ENCODE measurements around the gene RHBDD2.
"Not testable (repeated sequence)": the region's sequence is repeated elsewhere in the genome, so short reads cannot be mapped to it uniquely, and the experiment has no call there.

The RHBDD2 gene

GRCh38 chr7:75866489-75867389 lies 12.1 kb upstream of the RHBDD2 start:
- no peak for FAIRE-seq

- no peak for FAIRE-seq
These were observed 11.5 kb upstream of the RHBDD2 start for GRCh38 chr7:75867390-75867717.

GRCh38 chr7:75868153-75868552 lies 10.7 kb upstream of the RHBDD2 start:
- no peak for FAIRE-seq

DNA sequence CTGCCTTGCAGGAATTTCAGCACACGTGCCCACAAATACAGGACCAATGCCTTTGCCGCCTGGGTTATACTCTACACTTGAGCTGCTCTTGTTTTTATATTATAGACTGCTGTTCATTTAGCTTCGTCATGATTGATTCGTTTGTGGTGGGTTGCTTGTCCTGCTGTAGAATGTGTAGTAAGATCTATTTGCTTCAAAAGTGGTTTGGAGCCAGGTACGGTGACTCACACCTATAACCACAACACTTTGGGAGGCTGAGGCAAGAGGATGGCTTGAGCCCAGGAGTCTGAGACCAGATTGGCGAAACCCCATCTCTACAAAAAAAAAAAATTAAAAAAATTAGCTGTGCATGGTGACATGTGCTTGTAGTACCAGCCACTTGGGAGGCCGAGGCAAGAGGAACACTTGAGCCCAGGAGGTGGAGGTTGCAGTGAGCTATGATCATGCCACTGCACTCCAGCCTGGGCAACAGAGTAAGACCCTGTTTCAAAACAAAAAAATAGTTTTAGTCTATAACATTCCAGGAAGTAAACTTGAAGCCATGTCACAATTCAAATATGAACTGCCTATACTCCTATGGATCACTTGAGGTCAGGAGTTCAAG lies 9.0 kb upstream of the RHBDD2 start:
- no peak for FAIRE-seq

DNA sequence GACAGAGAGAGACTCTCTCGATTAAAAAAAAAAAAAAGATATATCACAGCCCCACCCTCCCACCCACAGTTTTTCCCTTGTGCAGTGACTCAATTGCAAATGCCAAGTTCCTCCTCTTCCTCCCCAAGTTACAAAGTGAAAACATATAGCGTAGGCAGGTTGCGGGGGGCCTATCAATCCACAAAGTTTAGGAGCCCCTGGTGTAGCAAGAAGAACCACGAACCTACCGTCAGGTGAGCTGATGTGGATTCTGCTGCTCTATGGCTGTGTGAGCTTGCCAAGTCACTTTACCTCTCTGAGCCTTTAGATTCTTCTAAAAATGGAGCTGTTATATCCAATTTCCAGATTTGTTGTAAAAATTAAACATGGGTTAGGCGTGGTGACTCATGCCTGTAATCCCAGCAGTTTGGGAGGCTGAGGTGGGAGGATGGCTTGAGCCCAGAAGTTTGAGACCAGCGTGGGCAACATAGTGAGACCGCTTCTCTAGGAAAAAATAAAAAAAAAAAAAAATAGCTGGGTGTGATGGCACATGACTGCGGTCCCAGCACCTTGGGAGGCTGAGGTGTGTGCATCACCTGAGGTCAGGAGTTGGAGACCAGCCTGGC lies 8.2 kb upstream of the RHBDD2 start:
- FAIRE-seq: no peak

DNA sequence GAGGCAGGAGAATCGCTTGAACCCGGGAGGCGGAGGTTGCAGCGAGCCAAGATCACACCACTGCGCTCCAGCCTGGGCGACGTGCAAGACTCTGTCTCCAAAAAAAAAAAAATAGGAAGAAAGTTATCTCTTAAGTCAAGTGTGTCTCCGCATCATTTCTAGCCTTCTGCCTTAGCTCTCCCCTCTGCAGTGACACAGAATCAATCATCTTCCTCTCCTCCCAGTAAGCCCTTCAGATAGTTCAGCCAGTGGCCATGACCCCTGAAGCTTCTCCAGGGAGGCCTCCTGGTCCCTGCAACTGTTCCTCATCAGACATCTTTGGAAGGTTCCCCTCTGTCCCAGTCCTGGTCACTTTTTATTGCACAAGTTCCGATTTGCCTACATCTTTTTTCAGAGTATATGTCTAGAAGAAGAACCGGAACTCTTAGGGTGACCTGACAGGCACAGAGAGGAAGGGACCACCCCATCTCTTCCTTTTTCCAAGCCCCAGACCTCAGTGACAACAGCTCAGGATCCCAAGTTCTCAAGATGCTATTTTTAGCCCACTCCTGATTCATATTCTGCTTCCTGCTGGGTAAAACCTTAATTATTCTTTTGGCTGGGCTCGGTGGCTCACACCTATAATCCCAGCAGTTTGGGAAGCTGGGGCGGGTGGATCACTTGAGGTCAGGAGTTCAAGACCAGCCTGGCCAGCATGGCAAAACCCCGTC lies 6.6 kb upstream of the RHBDD2 start:
- no peak for FAIRE-seq

GRCh38 chr7:75874180-75874579 lies 4.7 kb upstream of the RHBDD2 start:
- FAIRE-seq: not testable (repeated sequence)

DNA sequence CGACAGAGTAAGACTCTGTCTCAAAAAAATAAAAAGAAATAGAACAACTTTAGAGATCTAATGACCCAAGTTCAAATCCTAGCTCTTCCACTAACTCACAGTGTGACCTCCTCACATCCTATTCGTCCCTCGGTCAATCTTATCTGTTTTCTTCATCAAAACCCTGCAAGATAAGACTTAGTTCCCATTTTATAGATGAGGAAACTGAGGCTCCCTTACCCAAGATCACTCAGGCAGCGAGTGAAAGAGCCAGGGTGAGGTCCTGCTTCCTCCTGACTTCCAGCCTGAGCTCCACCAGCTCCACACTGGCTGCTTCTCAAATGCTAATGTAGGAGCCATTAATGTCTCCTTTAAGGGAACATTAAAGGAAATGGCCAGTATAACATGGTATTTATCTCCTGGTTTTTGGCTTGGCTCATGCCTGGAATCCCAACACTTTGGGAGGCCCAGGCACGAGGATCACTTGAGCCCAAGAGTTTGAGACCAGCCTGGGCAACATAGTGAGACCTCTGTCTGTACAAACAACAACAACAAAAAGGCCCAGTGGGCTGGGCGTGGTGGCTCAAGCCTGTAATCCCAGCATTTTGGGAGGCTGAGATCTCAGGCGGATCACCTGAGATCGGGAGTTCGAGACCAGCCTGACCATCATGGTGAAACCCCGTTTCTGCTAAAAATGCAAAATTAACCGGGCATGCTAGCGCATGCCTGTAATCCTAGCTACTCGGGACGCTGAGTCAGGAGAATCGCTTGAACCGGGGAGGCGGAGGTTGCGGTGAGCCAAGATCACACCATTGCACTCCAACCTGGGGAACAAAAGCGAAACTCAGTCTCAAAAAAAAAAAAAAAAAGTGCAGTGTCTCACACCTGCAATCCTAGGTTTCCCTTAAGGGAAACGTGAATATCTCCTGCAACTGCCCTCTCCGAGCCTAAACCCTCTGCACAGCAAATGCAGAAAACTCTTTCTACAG lies 3.4 kb upstream of the RHBDD2 start:
- FAIRE-seq: no peak

DNA sequence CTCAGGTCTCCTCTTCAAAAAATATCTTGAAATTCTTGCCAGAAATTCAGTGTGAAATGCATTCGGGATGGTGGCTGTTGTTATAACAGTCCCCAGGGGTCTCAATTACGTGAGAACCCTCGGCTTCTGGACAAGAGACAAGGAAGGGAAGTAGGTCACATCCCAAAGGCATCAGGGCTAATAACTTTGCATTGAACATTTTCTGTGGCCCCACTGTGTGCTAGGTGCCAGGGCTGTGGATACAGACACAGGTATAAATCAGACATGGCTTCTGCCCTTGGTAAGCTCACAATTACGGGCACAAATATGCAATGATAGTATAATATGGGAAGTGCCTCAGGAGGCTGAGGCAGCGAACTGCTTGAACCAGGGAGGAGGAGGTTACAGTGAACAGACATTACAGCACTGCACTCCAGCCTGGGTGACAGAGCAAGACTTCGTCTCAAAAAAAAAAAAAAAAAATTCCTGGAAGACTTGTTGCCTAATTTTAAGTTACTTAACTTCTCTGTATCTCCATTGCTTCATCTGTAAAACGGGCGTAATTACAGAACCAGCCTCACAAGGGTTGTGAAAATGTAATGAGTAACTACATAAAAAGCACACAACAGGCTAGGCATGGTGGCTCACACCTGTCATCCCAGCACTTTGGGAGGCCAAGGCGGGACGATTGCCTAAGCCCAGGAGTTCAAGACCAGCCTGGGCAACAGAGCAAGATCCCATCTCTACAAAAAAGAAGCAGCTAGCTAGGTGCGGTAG lies 2.5 kb upstream of the RHBDD2 start:
- FAIRE-seq: no peak

DNA sequence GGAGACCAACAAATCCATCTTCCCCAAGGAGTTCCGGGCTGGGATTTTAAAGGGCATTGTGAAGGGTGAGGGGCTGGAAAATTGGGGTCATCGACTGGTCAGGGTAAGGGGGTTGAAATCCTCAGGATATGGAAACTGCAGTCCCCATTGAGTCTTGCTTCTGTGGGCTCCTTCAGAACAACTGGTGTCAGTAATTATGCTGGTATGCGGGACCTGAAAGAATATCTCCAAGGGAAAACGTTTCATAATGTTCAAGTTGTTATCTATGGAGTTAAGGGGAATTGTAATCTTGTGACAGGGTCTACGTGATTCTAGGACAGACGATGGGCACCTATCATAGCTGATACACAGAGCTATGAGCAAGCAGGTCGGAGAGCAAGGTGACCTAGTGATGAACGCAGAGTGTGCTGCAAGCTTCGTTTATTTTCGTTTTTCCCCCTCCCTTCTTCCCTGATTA lies 494 bp upstream of the RHBDD2 start:
- no peak for FAIRE-seq

- no peak for FAIRE-seq
These were observed 944 bp downstream of the RHBDD2 start for GRCh38 chr7:75879771-75880184.

DNA sequence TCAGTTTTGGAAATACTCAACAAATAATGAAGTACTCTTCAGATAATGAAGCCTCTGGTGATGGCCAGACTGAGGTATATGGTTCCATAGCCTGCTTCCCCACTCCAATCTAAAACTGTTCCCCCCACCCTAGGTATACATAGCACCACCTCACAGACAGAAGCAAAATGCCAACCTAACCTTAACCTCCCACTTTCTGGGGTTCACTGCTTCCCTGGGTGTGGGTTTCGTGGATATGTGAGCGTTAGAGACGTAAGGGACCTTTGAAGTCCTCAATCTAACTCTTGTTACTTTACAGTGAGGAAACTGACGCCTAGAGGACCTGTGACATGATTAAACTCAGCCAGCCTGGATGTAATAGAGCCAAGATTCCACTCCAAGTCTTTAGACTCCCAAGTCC lies 1.4 kb downstream of the RHBDD2 start:
- FAIRE-seq: no peak

DNA sequence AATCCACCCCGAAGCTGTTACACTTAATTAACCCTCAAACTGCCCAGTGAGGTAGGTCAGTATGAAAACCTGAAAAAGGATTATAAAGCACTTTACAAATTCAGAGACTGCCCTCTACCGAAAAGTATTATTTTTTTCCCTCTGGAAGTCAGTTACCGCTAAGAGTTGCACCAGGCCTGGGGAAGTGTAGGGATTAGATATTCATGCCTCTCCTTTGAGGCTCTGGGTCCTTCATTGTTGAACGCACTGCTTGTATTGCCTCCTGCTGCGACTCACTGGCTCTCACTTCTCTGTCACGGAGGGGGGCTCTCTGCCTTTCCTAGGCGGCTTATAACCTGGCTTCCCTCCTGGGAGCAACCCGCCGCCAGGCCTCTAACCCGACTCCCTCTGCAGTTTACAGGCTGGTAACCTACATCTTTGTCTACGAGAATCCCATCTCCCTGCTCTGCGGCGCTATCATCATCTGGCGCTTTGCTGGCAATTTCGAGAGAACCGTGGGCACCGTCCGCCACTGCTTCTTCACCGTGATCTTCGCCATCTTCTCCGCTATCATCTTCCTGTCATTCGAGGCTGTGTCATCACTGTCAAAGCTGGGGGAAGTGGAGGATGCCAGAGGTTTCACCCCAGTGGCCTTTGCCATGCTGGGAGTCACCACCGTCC lies 2.7 kb downstream of the RHBDD2 start:
- FAIRE-seq: no peak

GRCh38 chr7:75883265-75883824 lies 4.5 kb downstream of the RHBDD2 start:
- FAIRE-seq: not testable (repeated sequence)

- FAIRE-seq: no peak
These were observed 5.6 kb downstream of the RHBDD2 start for GRCh38 chr7:75884476-75884875.

GRCh38 chr7:75885036-75885435 lies 6.2 kb downstream of the RHBDD2 start:
- no peak for FAIRE-seq

DNA sequence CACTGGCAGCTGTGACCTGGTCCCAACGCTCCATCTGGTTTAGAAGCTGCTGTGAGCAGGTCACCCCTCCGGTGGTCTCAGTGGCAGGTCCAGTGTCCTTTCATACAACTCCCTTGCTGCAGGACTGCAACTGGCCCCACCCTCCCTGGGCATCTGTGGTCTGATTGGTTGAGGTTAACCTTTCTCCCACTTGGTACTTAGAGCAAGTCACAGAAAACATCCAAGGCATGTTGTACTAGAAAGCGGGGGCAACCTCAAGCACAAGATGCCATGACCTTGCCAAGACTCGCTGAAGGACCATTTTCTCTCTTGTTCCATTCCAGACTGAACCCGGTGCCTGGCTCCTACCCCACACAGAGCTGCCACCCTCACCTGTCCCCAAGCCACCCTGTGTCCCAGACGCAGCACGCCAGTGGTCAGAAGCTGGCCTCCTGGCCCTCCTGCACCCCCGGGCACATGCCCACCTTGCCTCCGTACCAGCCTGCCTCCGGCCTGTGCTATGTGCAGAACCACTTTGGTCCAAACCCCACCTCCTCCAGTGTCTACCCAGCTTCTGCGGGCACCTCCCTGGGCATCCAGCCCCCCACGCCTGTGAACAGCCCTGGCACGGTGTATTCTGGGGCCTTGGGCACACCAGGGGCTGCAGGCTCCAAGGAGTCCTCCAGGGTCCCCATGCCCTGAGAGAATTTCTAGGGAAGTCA lies 9.0 kb downstream of the RHBDD2 start:
- FAIRE-seq: no peak

DNA sequence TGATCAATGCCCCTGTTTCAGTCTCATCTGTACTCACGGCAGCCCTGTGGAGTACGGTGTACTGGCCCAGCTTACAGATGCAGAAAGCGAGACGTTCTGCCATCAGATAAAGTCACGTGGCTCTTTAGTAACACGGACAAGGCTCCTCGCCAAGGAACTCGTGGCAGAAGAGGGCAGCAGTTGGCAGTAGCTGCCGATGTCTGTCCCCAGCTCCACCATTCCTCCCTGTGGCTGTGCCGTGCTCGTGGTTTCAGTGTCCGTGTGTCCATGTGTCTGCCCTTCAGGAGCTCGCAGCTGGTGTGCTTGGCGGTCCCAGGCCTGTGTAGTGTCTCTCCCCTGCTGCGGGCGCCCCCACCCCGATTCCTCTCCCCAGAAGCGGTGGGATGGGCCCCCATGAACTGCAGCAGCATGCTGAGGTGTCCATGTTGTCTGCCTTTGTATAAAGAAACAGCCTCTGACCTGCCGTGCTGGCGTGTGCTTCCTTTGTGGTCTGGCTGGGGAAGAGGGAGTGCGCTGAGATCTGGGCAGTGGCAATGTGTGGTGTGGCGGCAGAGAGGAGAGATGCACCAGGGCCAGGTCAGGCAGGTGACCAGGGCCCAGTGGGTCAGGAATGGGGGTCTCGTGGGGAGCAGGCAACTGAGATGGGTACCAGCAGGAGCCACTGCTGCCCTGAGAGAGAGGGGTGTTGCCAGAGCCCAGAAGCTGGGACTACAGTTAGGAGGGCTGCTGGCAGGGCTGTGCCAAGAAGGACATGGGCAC lies 9.8 kb downstream of the RHBDD2 start:
- no peak for FAIRE-seq

- no peak for FAIRE-seq
These were observed 10.5 kb downstream of the RHBDD2 start for GRCh38 chr7:75889223-75889825.

All from islet of Langerhans (tissue), 1 donor.